A673 (cell line): Measurements from ENCODE around the gene SCYL3.

ENCODE experiments used
- EZH2 ChIP-seq: fragments of 200-600 bp; sonication (generic); IDR thresholded peaks from 2 replicates; pipeline ENCODE4 v1.6.1; 2017; ENCODE audit warnings: borderline replicate concordance, low read depth, mild to moderate bottlenecking, mixed read lengths, antibody characterized with exemption, low read length; ENCODE audit not compliant: poor library complexity, severe bottlenecking
- TF ChIP-seq, protein P1 (sequence below): fragments of 300-800, 200-600 bp; sonication (generic); conservative IDR thresholded peaks from 2 replicates; pipeline ENCODE4 v1.5.1; 2017; ENCODE audit warnings: low read depth, mild to moderate bottlenecking, antibody characterized with exemption, low read length, moderate library complexity, mixed read lengths

DNA sequence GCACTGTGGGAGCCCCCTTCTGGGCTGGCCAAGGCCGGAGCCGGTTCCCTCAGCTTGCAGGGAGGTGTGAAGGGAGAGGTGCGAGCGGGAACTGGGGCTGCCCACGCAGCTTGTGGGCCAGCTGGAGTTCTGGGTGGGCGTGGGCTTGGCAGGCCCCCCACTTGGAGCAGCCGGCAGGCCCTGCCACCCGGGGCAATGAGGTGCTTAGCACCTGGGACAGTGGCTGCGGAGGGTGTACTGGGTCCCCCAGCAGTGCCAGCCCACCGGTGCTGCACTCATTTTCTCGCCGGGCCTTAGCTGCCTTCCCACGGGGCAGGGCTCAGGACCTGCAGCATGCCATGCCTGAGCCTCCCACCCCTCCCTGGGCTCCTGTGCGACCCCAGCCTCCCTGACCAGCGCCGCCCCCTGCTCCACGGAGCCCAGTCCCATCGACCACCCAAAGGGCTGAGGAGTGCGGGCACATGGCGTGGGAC, 11.6 kb downstream of the SCYL3 start:
- TF ChIP-seq, protein P1, sequence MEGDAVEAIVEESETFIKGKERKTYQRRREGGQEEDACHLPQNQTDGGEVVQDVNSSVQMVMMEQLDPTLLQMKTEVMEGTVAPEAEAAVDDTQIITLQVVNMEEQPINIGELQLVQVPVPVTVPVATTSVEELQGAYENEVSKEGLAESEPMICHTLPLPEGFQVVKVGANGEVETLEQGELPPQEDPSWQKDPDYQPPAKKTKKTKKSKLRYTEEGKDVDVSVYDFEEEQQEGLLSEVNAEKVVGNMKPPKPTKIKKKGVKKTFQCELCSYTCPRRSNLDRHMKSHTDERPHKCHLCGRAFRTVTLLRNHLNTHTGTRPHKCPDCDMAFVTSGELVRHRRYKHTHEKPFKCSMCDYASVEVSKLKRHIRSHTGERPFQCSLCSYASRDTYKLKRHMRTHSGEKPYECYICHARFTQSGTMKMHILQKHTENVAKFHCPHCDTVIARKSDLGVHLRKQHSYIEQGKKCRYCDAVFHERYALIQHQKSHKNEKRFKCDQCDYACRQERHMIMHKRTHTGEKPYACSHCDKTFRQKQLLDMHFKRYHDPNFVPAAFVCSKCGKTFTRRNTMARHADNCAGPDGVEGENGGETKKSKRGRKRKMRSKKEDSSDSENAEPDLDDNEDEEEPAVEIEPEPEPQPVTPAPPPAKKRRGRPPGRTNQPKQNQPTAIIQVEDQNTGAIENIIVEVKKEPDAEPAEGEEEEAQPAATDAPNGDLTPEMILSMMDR: no peak
- no peak for TF ChIP-seq EZH2
